HepG2 (cell line): ENCODE results near the gene FRMD4B. TPM values are rescaled to one million over a fixed set of nuclear protein-coding genes. Genes with fewer than 3 reads are reported as not detected.

Source experiments
- CEBPB ChIP-seq: IDR thresholded peaks from 2 replicates; pipeline ENCODE4 v1.6.1; 2011; ENCODE audit warnings: low read depth, low read length, improper control_type of control experiment, borderline replicate concordance
- EHMT2 ChIP-seq: fragments of 200-600 bp; sonication (generic); IDR thresholded peaks from 2 replicates; pipeline ENCODE4 v1.7.0; 2017; ENCODE audit warnings: antibody characterized with exemption, low read depth, low read length, borderline replicate concordance
- ELF3 ChIP-seq: IDR thresholded peaks from 2 replicates; pipeline ENCODE4 v1.6.1; 2016; ENCODE audit warnings: missing genetic modification reagents, missing compliant biosample characterization
- GATAD2A ChIP-seq: IDR thresholded peaks from 2 replicates; pipeline ENCODE4 v1.6.1; 2016
- LBX2 ChIP-seq: sonication (generic); formaldehyde crosslinking; IDR thresholded peaks from 2 replicates; pipeline ENCODE4 v1.5.0; 2020; ENCODE audit warnings: missing genetic modification reagents, mild to moderate bottlenecking, borderline replicate concordance
- MAFG ChIP-seq: sonication (generic); formaldehyde crosslinking; IDR thresholded peaks from 2 replicates; pipeline ENCODE4 v1.5.1; 2020; ENCODE audit warnings: mild to moderate bottlenecking, missing genetic modification reagents
- MED1 ChIP-seq: sonication (generic); formaldehyde crosslinking; IDR thresholded peaks from 2 replicates; pipeline ENCODE4 v1.4.0; 2020; ENCODE audit warnings: missing genetic modification reagents
- NR1H2 ChIP-seq: sonication (generic); formaldehyde crosslinking; IDR thresholded peaks from 2 replicates; pipeline ENCODE4 v1.8.1; 2022; ENCODE audit warnings: low read depth, missing genetic modification reagents, borderline replicate concordance
- PRDM10 ChIP-seq: sonication (generic); formaldehyde crosslinking; IDR thresholded peaks from 2 replicates; pipeline ENCODE4 v1.4.0; 2020; ENCODE audit warnings: low read depth, missing genetic modification reagents
- SNAPC4 ChIP-seq: sonication (generic); formaldehyde crosslinking; IDR thresholded peaks from 2 replicates; pipeline ENCODE4 v1.4.0; 2020; ENCODE audit warnings: mild to moderate bottlenecking, missing genetic modification reagents
- SOX6 ChIP-seq, 2 experiments: fragments of 450-650 bp in 1 of 2; sonication (generic) in 1 of 2; formaldehyde crosslinking in 1 of 2; IDR thresholded peaks; 2 replicates each; pipeline versions ENCODE4 v1.4.0 to v1.6.1; 2017 to 2020; ENCODE audit warnings: antibody characterized with exemption in 1 of 2, mild to moderate bottlenecking in 1 of 2, missing genetic modification reagents in 1 of 2
- TCF7 ChIP-seq: sonication (generic); IDR thresholded peaks from 2 replicates; pipeline ENCODE4 v1.6.1; 2016; ENCODE audit warnings: antibody characterized with exemption, low read depth
- TGIF2 ChIP-seq: IDR thresholded peaks from 2 replicates; pipeline ENCODE4 v1.6.1; 2016; ENCODE audit warnings: control low read depth, missing compliant biosample characterization
- ZFY ChIP-seq: sonication (generic); formaldehyde crosslinking; IDR thresholded peaks from 2 replicates; pipeline ENCODE4 v1.4.0; 2020; ENCODE audit warnings: missing genetic modification reagents
- ZMYM2 ChIP-seq: sonication (generic); formaldehyde crosslinking; IDR thresholded peaks from 2 replicates; pipeline ENCODE4 v1.8.0; 2022; ENCODE audit warnings: mild to moderate bottlenecking, missing genetic modification reagents
- ZNF460 ChIP-seq: sonication (generic); formaldehyde crosslinking; IDR thresholded peaks from 2 replicates; pipeline ENCODE4 v1.5.1; 2020; ENCODE audit warnings: missing genetic modification reagents, mild to moderate bottlenecking, borderline replicate concordance
- ZNF644 ChIP-seq: IDR thresholded peaks from 2 replicates; pipeline ENCODE4 v1.6.1; 2016; ENCODE audit warnings: low read depth
- ZNF878 ChIP-seq: sonication (generic); formaldehyde crosslinking; IDR thresholded peaks from 2 replicates; pipeline ENCODE4 v1.8.1; 2023; ENCODE audit warnings: mild to moderate bottlenecking, missing genetic modification reagents, moderate library complexity
- polyA plus RNA-seq, 8 experiments: library from polyadenylated mRNA; depleted of rRNA in 3 of 8; stranded (reverse) in 7 of 8; unstranded in 1 of 8; fragments of >200 nt; fragmentation: Illumina TruSeq in 4 of 8; extraction: Trizol in 4 of 8; gene quantifications; 2 replicates each; pipeline versions ENCODE4 v1.2.1 to v1.2.3, GENCODE V29; 2011 to 2016; ENCODE audit warnings: low read depth in 4 of 8, missing spikeins in 1 of 8, mixed read lengths in 1 of 8; ENCODE audit not compliant: insufficient read depth in 1 of 8
- total RNA-seq, 5 experiments: library from RNA; depleted of rRNA; stranded (reverse); fragments of >200 nt; fragmentation: Illumina TruSeq; extraction: Trizol; gene quantifications; 2 replicates each; pipeline ENCODE4 v1.2.3, GENCODE V29; 2016; ENCODE audit warnings: low read depth in 1 of 5
- TF ChIP-seq, protein P1 (sequence below): IDR thresholded peaks from 2 replicates; pipeline ENCODE4 v1.6.1; 2016; ENCODE audit warnings: missing compliant biosample characterization, missing genetic modification reagents, borderline replicate concordance

FRMD4B gene
- total and polyA plus RNA-seq, 2 of the 13 experiments (the other 11 are each of a cell fraction or from before 2014, with no cell fraction given): 3.0 to 3.3 TPM

- TF ChIP-seq SOX6 (IDR thresholded peaks at IDR 0.05): peak; percentile 79; the same call in 1 of the 2 replicates
- TF ChIP-seq SOX6 (CRISPR knock-in tag; IDR thresholded peaks at IDR 0.05): peak; percentile 85
- no peak for TF ChIP-seq NR1H2 (CRISPR knock-in tag)
- TF ChIP-seq ZFY (CRISPR knock-in tag): no peak
- TF ChIP-seq, protein P1, sequence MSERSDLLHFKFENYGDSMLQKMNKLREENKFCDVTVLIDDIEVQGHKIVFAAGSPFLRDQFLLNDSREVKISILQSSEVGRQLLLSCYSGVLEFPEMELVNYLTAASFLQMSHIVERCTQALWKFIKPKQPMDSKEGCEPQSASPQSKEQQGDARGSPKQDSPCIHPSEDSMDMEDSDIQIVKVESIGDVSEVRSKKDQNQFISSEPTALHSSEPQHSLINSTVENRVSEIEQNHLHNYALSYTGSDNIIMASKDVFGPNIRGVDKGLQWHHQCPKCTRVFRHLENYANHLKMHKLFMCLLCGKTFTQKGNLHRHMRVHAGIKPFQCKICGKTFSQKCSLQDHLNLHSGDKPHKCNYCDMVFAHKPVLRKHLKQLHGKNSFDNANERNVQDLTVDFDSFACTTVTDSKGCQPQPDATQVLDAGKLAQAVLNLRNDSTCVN: no peak
- 0 out of 2 replicates have a peak, but pooled peaks have one; percentile 19 for TF ChIP-seq MED1
- TF ChIP-seq SNAPC4 (CRISPR knock-in tag): no peak
- no peak for TF ChIP-seq LBX2
- peak; percentile 47; the same call in 1 of the 2 replicates for TF ChIP-seq GATAD2A (CRISPR knock-in tag)
- no peak for TF ChIP-seq ZNF460
- TF ChIP-seq TGIF2 (CRISPR knock-in tag): 0 out of 2 replicates have a peak, but pooled peaks have one; percentile 33
- TF ChIP-seq PRDM10 (CRISPR knock-in tag): peak; percentile 85; the same call in 1 of the 2 replicates
- TF ChIP-seq ELF3: peak; percentile 43; the same call in 1 of the 2 replicates
- no peak for TF ChIP-seq ZNF878
- peak; percentile 82 for TF ChIP-seq ZNF644 (CRISPR knock-in tag)
- TF ChIP-seq CEBPB: peak; percentile 96
- TF ChIP-seq EHMT2: peak; percentile 94
- TF ChIP-seq ZMYM2 (CRISPR knock-in tag): 0 out of 2 replicates have a peak, but pooled peaks have one; percentile 44
- no peak for TF ChIP-seq TCF7
- no peak for TF ChIP-seq MAFG
Observed at GRCh38 chr3:69181592-69182211, 204.2 kb downstream of the FRMD4B start (continued).
